Measurements from ENCODE around the gene REC8. TPM values are rescaled to one million over a fixed set of nuclear protein-coding genes. Genes with fewer than 3 reads are reported as not detected.

REC8 gene
- total and polyA plus RNA-seq, 2 of the 13 experiments (the other 11 are each of a cell fraction or from before 2014, with no cell fraction given), result 3.4 to 14.7 TPM

DNA sequence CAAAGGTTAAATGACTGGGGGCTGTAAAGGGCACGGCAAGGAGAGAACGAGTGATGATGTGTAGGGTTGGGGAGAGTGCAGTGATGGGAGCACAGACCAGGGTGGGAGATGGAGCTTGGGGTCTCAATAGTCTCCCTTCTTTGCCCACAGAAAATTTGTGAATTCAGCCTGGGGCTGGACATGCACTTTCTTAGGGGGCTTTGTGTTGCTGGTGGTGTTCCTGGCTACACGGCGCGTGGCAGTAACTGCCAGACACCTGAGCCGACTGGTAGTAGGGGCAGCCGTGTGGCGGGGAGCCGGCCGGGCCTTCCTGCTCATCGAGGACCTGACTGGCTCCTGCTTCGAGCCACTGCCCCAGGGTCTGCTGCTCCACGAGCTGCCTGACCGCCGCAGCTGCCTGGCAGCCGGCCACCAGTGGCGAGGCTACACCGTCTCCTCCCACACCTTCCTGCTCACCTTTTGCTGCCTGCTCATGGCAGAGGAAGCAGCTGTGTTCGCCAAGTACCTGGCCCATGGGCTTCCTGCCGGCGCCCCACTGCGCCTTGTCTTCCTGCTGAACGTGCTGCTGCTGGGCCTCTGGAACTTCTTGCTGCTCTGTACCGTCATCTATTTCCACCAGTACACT, 39.7 kb upstream of the REC8 start:
- intact Hi-C loops (cut with micrococcal nuclease; ENCODE audit: unreplicated experiment), result no loop called here
- Histone ChIP-seq H3K27ac (ENCODE audit: extremely low read length, insufficient read depth, low read length) (peak overlapping the region; percentile 48), H4K20me1 (ENCODE audit: insufficient read depth, low read length) (peaks cover 4% of the 10 kb centered on the region; the same call in 1 of the 2 replicates), H3K79me2 (ENCODE audit: insufficient read depth, low read length) (peaks cover 11% of the 10 kb centered on the region), H3K27me3 (ENCODE audit: control insufficient read depth in 1 of 2, insufficient read depth in 2 of 2, low read length in 2 of 2) (no peaks in the 10 kb centered on the region; a peak in 1 of 5 replicates), H2AFZ (ENCODE audit: low read length) (no peak overlapping the region), H3K4me2 (ENCODE audit: low read depth, low read length) (no peak overlapping the region; the same call in 1 of the 2 replicates), H3K4me1 (ENCODE audit: insufficient read depth, low read length) (peaks cover 59% of the 10 kb centered on the region), H3K9me3 (ENCODE audit: low read length) (no peaks in the 10 kb centered on the region), H3K9ac (ENCODE audit: insufficient read depth, low read depth, low read length) (no peak overlapping the region; the same call in 1 of the 2 replicates), H3K36me3 (replicated peaks in 1 of 2; ENCODE audit: control insufficient read depth in 1 of 2, insufficient read depth in 2 of 2, low read length in 2 of 2) (peaks cover 0 to under 1% of the 10 kb centered on the region in 2 experiments; a peak in 2 of 5 replicates), H3K4me3 (replicated peaks in 1 of 3; ENCODE audit: insufficient read depth in 1 of 3, low read depth in 2 of 3, low read length in 3 of 3) (no peak overlapping the region)
- in situ Hi-C loops (cut with HindIII; ENCODE audit: extremely low pct_ligation_motif_present, low pct_unique_long_range_greater_than_20kb), result loop anchor here (25.0 kb wide), 1 partner anchor 820 kb away; the partner anchor contains the start of genes BCL2L2, PABPN1 and PPP1R3E
- ChIA-PET POLR2A (interaction anchor here (1.5 to 22.7 kb wide), 6 partner anchors 9 to 38 kb away, joined by 4 to 977 read pairs (median 11); partner anchors contain the start of genes DCAF11, EMC9, IRF9 and NRL), CTCF (ENCODE audit: low intra/inter-chr PET ratio, low total read pairs) (no interaction called here)
- ATAC-seq (no peak), FAIRE-seq (no peak), DNase-seq (ENCODE audit: low spot score) (no peak)
- WGBS (ENCODE audit: low lambda C conversion rate), result 88% methylated on average over 24 of the region's 24 CpGs
- BruUV-seq (replicated peaks), result no TSS peak
- TF ChIP-seq, protein P1, sequence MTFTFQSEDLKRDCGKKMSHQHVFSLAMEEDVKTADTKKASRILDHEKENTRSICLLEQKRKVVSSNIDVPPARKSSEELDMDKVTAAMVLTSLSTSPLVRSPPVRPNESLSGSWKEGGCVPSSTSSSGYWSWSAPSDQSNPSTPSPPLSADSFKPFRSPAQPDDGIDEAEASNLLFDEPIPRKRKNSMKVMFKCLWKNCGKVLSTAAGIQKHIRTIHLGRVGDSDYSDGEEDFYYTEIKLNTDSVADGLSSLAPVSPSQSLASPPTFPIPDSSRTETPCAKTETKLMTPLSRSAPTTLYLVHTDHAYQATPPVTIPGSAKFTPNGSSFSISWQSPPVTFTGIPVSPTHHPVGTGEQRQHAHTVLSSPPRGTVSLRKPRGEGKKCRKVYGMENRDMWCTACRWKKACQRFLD (CRISPR knock-in tag; IDR thresholded peaks at IDR 0.05; ENCODE audit: borderline replicate concordance), result no peak
- TF ChIP-seq ELF1 (CRISPR knock-in tag; IDR thresholded peaks at IDR 0.05) (no peak), ZNF138 (CRISPR knock-in tag; IDR thresholded peaks at IDR 0.05; ENCODE audit: low read depth) (no peak), ZFP62 (CRISPR knock-in tag; IDR thresholded peaks at IDR 0.05) (peak; percentile 67; the same call in 1 of the 2 replicates), ZBTB3 (CRISPR knock-in tag; IDR thresholded peaks at IDR 0.05; ENCODE audit: borderline replicate concordance, low read depth) (no peak), CBX2 (IDR thresholded peaks at IDR 0.05; ENCODE audit: low read depth, low read length) (no peak), CBX2 (CRISPR knock-in tag; IDR thresholded peaks at IDR 0.05; ENCODE audit: low read depth) (no peak), MYC (CRISPR knock-in tag; IDR thresholded peaks at IDR 0.05; ENCODE audit: borderline replicate concordance) (0 out of 2 replicates have a peak, but pooled peaks have one; percentile 19), ZNF598 (CRISPR knock-in tag; IDR thresholded peaks at IDR 0.05; ENCODE audit: borderline replicate concordance) (peak; percentile 36; the same call in 1 of the 2 replicates), ZNF780A (CRISPR knock-in tag; IDR thresholded peaks at IDR 0.05) (no peak), KLF13 (CRISPR knock-in tag; IDR thresholded peaks at IDR 0.05) (peak; percentile 88; the same call in 1 of the 2 replicates), HNF4G (IDR thresholded peaks at IDR 0.05; ENCODE audit: borderline replicate concordance, low read depth, low read length) (no peak), HNF4G (CRISPR knock-in tag; IDR thresholded peaks at IDR 0.05; ENCODE audit: borderline replicate concordance, low read depth) (0 out of 2 replicates have a peak, but pooled peaks have one; percentile 73), ZNF773 (CRISPR knock-in tag; IDR thresholded peaks at IDR 0.05; ENCODE audit: borderline replicate concordance) (peak; percentile 70; the same call in 1 of the 2 replicates), MTA1 (CRISPR knock-in tag; IDR thresholded peaks at IDR 0.05; ENCODE audit: borderline replicate concordance) (peak; percentile 42; the same call in 1 of the 2 replicates), GTF3A (CRISPR knock-in tag; conservative IDR thresholded peaks at IDR 0.05) (no peak), POLR2AphosphoS2 (IDR thresholded peaks at IDR 0.05; ENCODE audit: low read depth, low read length) (no peak)
- TF ChIP-seq, protein P2, sequence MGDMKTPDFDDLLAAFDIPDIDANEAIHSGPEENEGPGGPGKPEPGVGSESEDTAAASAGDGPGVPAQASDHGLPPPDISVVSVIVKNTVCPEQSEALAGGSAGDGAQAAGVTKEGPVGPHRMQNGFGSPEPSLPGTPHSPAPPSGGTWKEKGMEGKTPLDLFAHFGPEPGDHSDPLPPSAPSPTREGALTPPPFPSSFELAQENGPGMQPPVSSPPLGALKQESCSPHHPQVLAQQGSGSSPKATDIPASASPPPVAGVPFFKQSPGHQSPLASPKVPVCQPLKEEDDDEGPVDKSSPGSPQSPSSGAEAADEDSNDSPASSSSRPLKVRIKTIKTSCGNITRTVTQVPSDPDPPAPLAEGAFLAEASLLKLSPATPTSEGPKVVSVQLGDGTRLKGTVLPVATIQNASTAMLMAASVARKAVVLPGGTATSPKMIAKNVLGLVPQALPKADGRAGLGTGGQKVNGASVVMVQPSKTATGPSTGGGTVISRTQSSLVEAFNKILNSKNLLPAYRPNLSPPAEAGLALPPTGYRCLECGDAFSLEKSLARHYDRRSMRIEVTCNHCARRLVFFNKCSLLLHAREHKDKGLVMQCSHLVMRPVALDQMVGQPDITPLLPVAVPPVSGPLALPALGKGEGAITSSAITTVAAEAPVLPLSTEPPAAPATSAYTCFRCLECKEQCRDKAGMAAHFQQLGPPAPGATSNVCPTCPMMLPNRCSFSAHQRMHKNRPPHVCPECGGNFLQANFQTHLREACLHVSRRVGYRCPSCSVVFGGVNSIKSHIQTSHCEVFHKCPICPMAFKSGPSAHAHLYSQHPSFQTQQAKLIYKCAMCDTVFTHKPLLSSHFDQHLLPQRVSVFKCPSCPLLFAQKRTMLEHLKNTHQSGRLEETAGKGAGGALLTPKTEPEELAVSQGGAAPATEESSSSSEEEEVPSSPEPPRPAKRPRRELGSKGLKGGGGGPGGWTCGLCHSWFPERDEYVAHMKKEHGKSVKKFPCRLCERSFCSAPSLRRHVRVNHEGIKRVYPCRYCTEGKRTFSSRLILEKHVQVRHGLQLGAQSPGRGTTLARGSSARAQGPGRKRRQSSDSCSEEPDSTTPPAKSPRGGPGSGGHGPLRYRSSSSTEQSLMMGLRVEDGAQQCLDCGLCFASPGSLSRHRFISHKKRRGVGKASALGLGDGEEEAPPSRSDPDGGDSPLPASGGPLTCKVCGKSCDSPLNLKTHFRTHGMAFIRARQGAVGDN (CRISPR knock-in tag; IDR thresholded peaks at IDR 0.05), result peak; percentile 71
- TF ChIP-seq, protein P3, sequence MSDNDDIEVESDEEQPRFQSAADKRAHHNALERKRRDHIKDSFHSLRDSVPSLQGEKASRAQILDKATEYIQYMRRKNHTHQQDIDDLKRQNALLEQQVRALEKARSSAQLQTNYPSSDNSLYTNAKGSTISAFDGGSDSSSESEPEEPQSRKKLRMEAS (IDR thresholded peaks at IDR 0.05), result no peak

Data from HepG2 (cell line).